Measurements from ENCODE around the gene FBXW4. TPM values are rescaled to one million over a fixed set of nuclear protein-coding genes. Genes with fewer than 3 reads are reported as not detected.

The FBXW4 gene
- polyA plus RNA-seq, 1 of the 3 experiments (the other 2 are of a cell fraction): 27.6 TPM

DNA sequence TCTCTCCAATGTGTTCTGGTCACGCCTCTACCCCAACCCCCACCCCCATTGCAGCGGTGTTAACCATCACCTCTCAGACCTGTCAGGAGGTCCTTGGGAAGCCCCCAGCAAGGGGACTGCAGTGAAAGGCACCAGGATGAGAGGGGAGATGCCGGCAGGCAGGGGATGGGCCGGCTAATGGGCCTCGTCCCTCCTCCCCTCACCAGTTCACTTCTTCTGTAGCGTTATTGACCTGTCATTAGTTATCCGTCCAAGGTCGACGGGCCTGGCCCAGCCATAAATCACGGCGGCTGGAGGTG lies 125.7 kb downstream of the FBXW4 start (continued):
- TF ChIP-seq ZBTB33 (IDR thresholded peaks at IDR 0.05; ENCODE audit: borderline replicate concordance, low read depth): no peak

DNA sequence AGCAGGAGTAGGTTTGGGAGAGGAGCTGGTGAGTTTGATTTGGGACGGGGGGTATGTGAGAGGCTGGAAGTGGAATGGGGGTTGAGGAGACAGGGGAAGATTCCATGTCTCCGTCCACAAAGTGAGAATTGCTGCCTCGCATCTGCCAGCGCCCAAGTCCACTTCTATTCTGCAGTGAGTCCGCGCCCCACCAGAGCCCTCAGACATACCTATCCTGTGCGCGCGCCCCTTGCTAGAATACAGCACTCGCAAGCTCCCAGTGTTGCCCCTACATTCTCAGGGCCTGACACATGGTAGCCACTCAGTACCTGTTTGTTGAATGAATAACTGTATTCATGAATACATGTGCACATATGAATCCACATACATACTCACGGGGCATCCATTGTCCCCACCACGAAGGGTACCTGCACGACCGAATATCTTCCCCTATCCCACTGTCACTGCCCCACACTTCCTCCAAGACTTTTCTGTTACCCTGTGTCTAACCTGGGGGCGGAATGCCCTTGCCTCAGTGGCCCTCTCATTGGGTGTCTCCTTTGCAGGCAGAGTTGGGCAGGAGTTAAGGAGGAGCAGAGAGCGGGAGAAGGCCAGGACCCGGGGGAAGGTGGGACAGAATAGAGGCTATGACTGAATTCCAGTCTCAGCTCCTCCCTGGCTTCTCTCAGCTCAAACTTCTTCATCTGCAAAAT lies 126.8 kb downstream of the FBXW4 start:
- no peaks in the 10 kb centered on the region for H3K9me3 ChIP-seq
- no peak overlapping the region for H3K4me2 ChIP-seq
- H3K9me2 ChIP-seq: no peaks in the 10 kb centered on the region
- no peaks in the 10 kb centered on the region for H3F3A ChIP-seq (replicated peaks; ENCODE audit: insufficient read depth)
- H3K36me3 ChIP-seq (replicated peaks in 1 of 2; ENCODE audit: control insufficient read depth in 1 of 2, insufficient read depth in 2 of 2, low read length in 1 of 2): no peaks in the 10 kb centered on the region
- CTCF ChIA-PET: interaction anchor here (0.7 to 9.1 kb wide), 11 partner anchors 10 to 351 kb away, joined by 3 to 164 read pairs (median 6); no protein-coding TSS in a partner anchor
- no peak overlapping the region for H3K27ac ChIP-seq (ENCODE audit: low read depth in 2 of 2, low read length in 1 of 2)
- TF ChIP-seq NFIC (IDR thresholded peaks at IDR 0.05; ENCODE audit: borderline replicate concordance) (no peak), RXRA (IDR thresholded peaks at IDR 0.05; ENCODE audit: borderline replicate concordance, low read depth) (no peak), RFX5 (IDR thresholded peaks at IDR 0.05; ENCODE audit: low read length) (no peak), EZH2phosphoT487 (IDR thresholded peaks at IDR 0.05; ENCODE audit: borderline replicate concordance, low read depth) (no peak), YY1 (IDR thresholded peaks at IDR 0.05; ENCODE audit: low read depth) (no peak), GATA2 (CRISPR knock-in tag; IDR thresholded peaks at IDR 0.05) (no peak), FOXM1 (IDR thresholded peaks at IDR 0.05; ENCODE audit: low read depth) (no peak), POLR2AphosphoS5 (IDR thresholded peaks at IDR 0.05; ENCODE audit: low read depth, low read length) (no peak), EP300 (IDR thresholded peaks at IDR 0.05; ENCODE audit: borderline replicate concordance in 1 of 2, low read depth in 1 of 2, low read length in 1 of 2) (no peak), PBX3 (IDR thresholded peaks at IDR 0.05) (no peak), CHD2 (IDR thresholded peaks at IDR 0.05; ENCODE audit: low read length, partially characterized antibody) (no peak), IRF3 (IDR thresholded peaks at IDR 0.05; ENCODE audit: low read depth, low read length) (no peak), FOSL2 (IDR thresholded peaks at IDR 0.05; ENCODE audit: borderline replicate concordance, low read depth) (no peak), NRF1 (IDR thresholded peaks at IDR 0.05; ENCODE audit: low read depth, low read length) (no peak), FOXJ3 (CRISPR knock-in tag; IDR thresholded peaks at IDR 0.05) (no peak)
- TF ChIP-seq, protein P1, sequence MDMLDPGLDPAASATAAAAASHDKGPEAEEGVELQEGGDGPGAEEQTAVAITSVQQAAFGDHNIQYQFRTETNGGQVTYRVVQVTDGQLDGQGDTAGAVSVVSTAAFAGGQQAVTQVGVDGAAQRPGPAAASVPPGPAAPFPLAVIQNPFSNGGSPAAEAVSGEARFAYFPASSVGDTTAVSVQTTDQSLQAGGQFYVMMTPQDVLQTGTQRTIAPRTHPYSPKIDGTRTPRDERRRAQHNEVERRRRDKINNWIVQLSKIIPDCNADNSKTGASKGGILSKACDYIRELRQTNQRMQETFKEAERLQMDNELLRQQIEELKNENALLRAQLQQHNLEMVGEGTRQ (IDR thresholded peaks at IDR 0.05; ENCODE audit: borderline replicate concordance, low read depth, low read length): no peak
- TF ChIP-seq, protein P2, sequence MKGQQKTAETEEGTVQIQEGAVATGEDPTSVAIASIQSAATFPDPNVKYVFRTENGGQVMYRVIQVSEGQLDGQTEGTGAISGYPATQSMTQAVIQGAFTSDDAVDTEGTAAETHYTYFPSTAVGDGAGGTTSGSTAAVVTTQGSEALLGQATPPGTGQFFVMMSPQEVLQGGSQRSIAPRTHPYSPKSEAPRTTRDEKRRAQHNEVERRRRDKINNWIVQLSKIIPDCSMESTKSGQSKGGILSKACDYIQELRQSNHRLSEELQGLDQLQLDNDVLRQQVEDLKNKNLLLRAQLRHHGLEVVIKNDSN (IDR thresholded peaks at IDR 0.05; ENCODE audit: borderline replicate concordance, low read depth): no peak
- TF ChIP-seq, protein P3, sequence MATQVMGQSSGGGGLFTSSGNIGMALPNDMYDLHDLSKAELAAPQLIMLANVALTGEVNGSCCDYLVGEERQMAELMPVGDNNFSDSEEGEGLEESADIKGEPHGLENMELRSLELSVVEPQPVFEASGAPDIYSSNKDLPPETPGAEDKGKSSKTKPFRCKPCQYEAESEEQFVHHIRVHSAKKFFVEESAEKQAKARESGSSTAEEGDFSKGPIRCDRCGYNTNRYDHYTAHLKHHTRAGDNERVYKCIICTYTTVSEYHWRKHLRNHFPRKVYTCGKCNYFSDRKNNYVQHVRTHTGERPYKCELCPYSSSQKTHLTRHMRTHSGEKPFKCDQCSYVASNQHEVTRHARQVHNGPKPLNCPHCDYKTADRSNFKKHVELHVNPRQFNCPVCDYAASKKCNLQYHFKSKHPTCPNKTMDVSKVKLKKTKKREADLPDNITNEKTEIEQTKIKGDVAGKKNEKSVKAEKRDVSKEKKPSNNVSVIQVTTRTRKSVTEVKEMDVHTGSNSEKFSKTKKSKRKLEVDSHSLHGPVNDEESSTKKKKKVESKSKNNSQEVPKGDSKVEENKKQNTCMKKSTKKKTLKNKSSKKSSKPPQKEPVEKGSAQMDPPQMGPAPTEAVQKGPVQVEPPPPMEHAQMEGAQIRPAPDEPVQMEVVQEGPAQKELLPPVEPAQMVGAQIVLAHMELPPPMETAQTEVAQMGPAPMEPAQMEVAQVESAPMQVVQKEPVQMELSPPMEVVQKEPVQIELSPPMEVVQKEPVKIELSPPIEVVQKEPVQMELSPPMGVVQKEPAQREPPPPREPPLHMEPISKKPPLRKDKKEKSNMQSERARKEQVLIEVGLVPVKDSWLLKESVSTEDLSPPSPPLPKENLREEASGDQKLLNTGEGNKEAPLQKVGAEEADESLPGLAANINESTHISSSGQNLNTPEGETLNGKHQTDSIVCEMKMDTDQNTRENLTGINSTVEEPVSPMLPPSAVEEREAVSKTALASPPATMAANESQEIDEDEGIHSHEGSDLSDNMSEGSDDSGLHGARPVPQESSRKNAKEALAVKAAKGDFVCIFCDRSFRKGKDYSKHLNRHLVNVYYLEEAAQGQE (IDR thresholded peaks at IDR 0.05; ENCODE audit: low read depth, low read length): no peak
- POLR2A ChIA-PET: no interaction called here
- no peak for DNase-seq
- H3K27me3 ChIP-seq (ENCODE audit: insufficient read depth): no peaks in the 10 kb centered on the region; the same call in 1 of the 2 replicates
- WGBS (ENCODE audit: low lambda C conversion rate): 95% methylated on average over 17 of the region's 17 CpGs
- peaks cover 0 to 29% of the 10 kb centered on the region in 2 experiments; a peak in 1 of 4 replicates for H3K4me1 ChIP-seq (ENCODE audit: control insufficient read depth in 1 of 2, insufficient read depth in 2 of 2, low read depth in 1 of 2, low read length in 1 of 2)
- H3K79me2 ChIP-seq (ENCODE audit: insufficient read depth): no peaks in the 10 kb centered on the region
- H3K9ac ChIP-seq: no peak overlapping the region
- no peak overlapping the region for H2AFZ ChIP-seq (ENCODE audit: low read depth)
- H3K4me3 ChIP-seq (ENCODE audit: low read depth in 2 of 2, low read length in 1 of 2): no peak overlapping the region
- H4K20me1 ChIP-seq (ENCODE audit: insufficient read depth): no peaks in the 10 kb centered on the region
